Calu3 (cell line): Measurements from ENCODE around the gene ATG4C. TPM values are rescaled to one million over a fixed set of nuclear protein-coding genes. Genes with fewer than 3 reads are reported as not detected.

Experiments
- BruUV-seq: library from RNA; stranded (reverse); fragments of 400-500 nt; replicated peaks from 2 replicates; lab custom pipeline; 2021; lab: Mats Ljungman, UMichigan
- CTCF ChIA-PET: fragments of 300-600 bp; sonication (Branson Sonifier 250); formaldehyde crosslinking; loops from one replicate; lab custom pipeline; 2022; ENCODE audit warnings: antibody characterized with exemption; lab: Charles Lee
- DNase-seq: peaks from one replicate; pipeline ENCODE4 v3.0.0; 2022
- H3K27ac Mint-ChIP-seq: one replicate; pipeline ENCODE4 v1.8.0; 2022; ENCODE audit warnings: mixed read lengths; ENCODE audit not compliant: unreplicated experiment
- H3K27me3 Mint-ChIP-seq: one replicate; pipeline ENCODE4 v1.8.0; 2022; ENCODE audit warnings: mixed read lengths; ENCODE audit not compliant: unreplicated experiment
- H3K36me3 Mint-ChIP-seq: one replicate; pipeline ENCODE4 v1.8.0; 2022; ENCODE audit warnings: mild to moderate bottlenecking, moderate library complexity, mixed read lengths; ENCODE audit not compliant: insufficient read depth, unreplicated experiment
- H3K4me1 Mint-ChIP-seq: one replicate; pipeline ENCODE4 v1.8.0; 2022; ENCODE audit warnings: mild to moderate bottlenecking, low read depth, mixed read lengths; ENCODE audit not compliant: unreplicated experiment
- H3K4me3 Mint-ChIP-seq: one replicate; pipeline ENCODE4 v1.8.0; 2022; ENCODE audit warnings: mild to moderate bottlenecking, low read depth, moderate library complexity, mixed read lengths; ENCODE audit not compliant: unreplicated experiment
- H3K9me3 Mint-ChIP-seq: one replicate; pipeline ENCODE4 v1.8.0; 2022; ENCODE audit warnings: low read depth, mixed read lengths; ENCODE audit not compliant: unreplicated experiment
- intact Hi-C: fragments of 100-400 bp; cut with micrococcal nuclease; formaldehyde crosslinking; loops from one replicate; pipeline ENCODE4 v1.10.0; 2022; ENCODE audit not compliant: unreplicated experiment
- total RNA-seq: library from RNA; stranded (reverse); gene quantifications from 2 replicates; pipeline ENCODE4 v1.2.3, GENCODE V29; 2022
- TF ChIP-seq, protein P1 (sequence below): fragments of 200-600 bp; IDR thresholded peaks from one replicate; pipeline ENCODE4 v1.8.0; 2022; ENCODE audit warnings: antibody characterized with exemption; ENCODE audit not compliant: unreplicated experiment

Gene ATG4C
- total RNA-seq, 1 experiment from 2014 or later = 12.4 TPM

DNA sequence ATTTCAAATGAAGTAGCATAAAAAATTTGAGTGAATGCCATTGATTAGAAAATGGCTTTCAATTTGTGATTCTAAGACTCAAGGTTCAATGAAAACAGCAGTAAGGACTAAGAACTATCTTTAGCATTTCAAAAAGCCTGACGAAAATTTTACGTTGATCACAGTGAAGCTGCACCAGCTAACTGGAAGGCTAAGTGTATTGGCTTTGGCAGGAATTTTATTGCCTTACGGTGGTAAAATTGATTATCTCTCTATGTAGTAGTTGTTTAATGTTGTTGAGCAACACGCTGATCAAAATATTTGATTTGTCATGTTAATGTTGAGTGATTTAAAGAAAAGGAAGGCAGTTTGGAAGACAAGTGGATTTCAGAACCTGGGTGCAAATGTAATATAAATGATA, 49.6 kb downstream of the ATG4C start:
- no peaks in the 10 kb centered on the region for H3K36me3 Mint-ChIP-seq
- H3K9me3 Mint-ChIP-seq = no peaks in the 10 kb centered on the region
- TF ChIP-seq, protein P1, sequence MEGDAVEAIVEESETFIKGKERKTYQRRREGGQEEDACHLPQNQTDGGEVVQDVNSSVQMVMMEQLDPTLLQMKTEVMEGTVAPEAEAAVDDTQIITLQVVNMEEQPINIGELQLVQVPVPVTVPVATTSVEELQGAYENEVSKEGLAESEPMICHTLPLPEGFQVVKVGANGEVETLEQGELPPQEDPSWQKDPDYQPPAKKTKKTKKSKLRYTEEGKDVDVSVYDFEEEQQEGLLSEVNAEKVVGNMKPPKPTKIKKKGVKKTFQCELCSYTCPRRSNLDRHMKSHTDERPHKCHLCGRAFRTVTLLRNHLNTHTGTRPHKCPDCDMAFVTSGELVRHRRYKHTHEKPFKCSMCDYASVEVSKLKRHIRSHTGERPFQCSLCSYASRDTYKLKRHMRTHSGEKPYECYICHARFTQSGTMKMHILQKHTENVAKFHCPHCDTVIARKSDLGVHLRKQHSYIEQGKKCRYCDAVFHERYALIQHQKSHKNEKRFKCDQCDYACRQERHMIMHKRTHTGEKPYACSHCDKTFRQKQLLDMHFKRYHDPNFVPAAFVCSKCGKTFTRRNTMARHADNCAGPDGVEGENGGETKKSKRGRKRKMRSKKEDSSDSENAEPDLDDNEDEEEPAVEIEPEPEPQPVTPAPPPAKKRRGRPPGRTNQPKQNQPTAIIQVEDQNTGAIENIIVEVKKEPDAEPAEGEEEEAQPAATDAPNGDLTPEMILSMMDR = no peak
- H3K27ac Mint-ChIP-seq = no peak overlapping the region
- H3K4me1 Mint-ChIP-seq = no peaks in the 10 kb centered on the region
- no TSS peak for BruUV-seq
- CTCF ChIA-PET = no interaction called here
- DNase-seq = no peak
- no peak overlapping the region for H3K4me3 Mint-ChIP-seq
- H3K27me3 Mint-ChIP-seq = no peaks in the 10 kb centered on the region
- intact Hi-C loops = no loop called here

DNA sequence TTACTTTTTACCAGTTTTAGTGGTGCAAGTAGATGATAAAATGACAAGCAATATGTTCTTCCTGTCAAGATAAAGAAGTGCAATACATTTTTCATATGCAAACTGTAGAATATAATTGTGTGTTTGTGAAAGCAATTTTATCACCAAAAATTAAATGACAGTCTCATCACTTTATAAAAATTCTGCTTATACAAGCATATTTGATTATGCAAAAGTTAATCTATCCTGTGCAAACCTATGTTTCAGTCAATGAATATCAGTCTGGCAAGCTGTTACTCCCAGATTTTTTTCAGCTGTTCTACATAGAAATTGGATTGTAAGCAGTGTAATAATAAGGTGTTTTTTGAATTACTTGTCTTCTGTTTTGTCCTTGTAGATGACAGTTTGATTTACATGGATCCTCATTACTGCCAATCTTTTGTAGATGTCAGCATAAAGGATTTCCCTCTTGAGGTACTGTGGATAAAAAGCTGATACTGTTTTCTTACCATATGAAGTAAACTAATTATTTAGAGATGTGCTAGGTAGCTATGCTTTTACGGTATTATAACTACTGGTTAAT, 50.5 kb downstream of the ATG4C start:
- Mint-ChIP-seq H3K27ac (no peak overlapping the region), H3K27me3 (no peaks in the 10 kb centered on the region), H3K4me1 (no peaks in the 10 kb centered on the region), H3K9me3 (no peaks in the 10 kb centered on the region), H3K4me3 (no peak overlapping the region), H3K36me3 (no peaks in the 10 kb centered on the region)
- CTCF ChIA-PET = no interaction called here
- intact Hi-C loops = no loop called here
- DNase-seq = no peak
- TF ChIP-seq, protein P1 = no peak
- BruUV-seq = no TSS peak

DNA sequence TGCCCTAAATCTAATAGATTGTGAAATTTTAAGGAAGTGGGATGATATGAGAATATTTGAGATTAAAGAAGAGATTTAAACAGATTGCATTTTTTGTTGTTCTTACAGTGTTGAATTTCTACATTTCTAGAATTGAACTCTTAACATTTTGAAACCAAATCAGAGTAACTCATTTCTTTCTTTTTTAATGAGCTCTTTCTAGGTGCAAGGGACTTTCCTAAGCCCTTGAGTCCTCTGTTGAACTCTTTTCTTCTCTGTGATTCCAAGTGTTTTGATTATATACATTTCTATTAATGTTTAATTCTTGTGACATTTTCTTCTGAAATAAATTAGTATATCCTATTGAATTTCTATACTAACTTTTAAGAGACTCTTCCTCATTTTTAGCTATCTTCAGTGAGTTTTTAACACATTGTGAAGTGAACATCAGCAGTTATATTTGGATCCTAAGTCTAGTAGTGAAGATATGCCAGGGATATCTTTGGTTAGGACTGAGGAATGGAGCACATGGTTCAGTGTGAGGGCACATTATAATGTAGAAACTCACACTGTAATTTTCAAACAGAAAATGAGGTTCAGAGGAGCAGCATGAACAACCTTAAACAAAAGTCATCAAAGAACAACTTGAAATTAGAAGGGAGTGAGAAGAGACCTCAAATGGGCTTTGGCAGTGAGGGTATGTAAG, 53.1 kb downstream of the ATG4C start:
- no peak for DNase-seq
- intact Hi-C loops = no loop called here
- no peaks in the 10 kb centered on the region for H3K9me3 Mint-ChIP-seq
- CTCF ChIA-PET = no interaction called here
- H3K36me3 Mint-ChIP-seq = no peaks in the 10 kb centered on the region
- H3K4me3 Mint-ChIP-seq = no peak overlapping the region
- H3K27me3 Mint-ChIP-seq = no peaks in the 10 kb centered on the region
- H3K27ac Mint-ChIP-seq = no peak overlapping the region
- TF ChIP-seq, protein P1 = no peak
- BruUV-seq = no TSS peak
- H3K4me1 Mint-ChIP-seq = no peaks in the 10 kb centered on the region

DNA sequence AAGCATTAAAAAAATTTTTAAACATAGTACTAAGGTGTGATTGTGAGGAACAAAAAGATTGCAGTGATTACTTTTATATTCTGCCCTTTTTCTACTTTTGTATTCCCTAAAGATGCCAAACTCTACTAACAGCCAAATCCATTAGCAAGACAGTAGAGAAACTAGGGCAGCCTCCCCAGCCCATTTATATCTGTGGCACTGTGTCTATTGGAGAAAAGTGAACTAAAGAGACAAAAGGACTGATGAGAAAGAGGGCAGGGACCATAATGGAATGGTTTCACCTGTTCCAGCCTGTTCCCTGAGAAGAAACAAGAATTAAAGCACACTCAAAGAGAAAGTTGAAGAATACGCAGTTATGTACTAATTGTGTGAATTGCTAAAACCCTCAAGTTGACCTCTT, 56.6 kb downstream of the ATG4C start:
- intact Hi-C loops = loop anchor here (2.0 to 5.0 kb wide), 3 partner anchors 308 to 697 kb away; no protein-coding TSS in a partner anchor

More for the DNA sequence above, 56.6 kb downstream of the ATG4C start:
- H3K27me3 Mint-ChIP-seq = no peaks in the 10 kb centered on the region
- no peaks in the 10 kb centered on the region for H3K4me1 Mint-ChIP-seq
- no TSS peak for BruUV-seq
- H3K27ac Mint-ChIP-seq = no peak overlapping the region
- CTCF ChIA-PET = no interaction called here
- H3K9me3 Mint-ChIP-seq = no peaks in the 10 kb centered on the region
- TF ChIP-seq, protein P1 = no peak
- DNase-seq = no peak
- H3K36me3 Mint-ChIP-seq = no peaks in the 10 kb centered on the region
- no peak overlapping the region for H3K4me3 Mint-ChIP-seq
